C4-2B (cell line): ENCODE results near the gene GPX5.

Source experiments
- ZFX ChIP-seq: fragments of 450-650 bp; IDR thresholded peaks from 2 replicates; pipeline ENCODE4 v1.6.1; 2017
- TF ChIP-seq, protein P1 (sequence below): fragments of 450-650 bp; conservative IDR thresholded peaks from 2 replicates; pipeline ENCODE4 v1.5.1; 2017; ENCODE audit warnings: mild to moderate bottlenecking

DNA sequence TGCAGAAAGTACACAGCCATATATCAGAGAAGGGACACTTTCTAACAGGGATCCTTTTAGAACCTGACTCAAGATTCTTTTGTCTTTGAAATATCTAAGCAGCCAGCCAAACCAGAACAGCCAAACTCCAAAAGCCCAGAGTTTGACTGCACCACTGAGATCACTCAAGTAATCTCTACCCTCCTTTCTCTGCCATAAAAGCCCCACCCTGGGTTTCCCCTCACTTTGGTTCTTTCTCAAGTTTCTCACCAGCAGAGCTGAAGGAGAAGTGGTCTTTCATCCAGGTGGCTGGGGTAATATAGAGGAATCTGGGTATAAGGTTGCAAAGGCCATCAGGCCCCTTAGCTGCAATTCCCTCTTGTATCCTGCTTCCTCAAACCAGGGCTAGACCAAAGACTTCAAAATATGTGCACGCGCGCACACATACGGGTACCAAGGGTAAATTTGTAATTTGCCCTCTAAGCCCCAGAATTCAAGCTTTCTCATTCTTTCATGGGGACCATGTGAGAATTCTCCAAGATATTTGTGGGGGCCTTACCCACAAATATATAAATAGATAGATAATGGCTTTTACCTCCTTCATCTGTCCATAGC lies 42.9 kb downstream of the GPX5 start:
- TF ChIP-seq, protein P1, sequence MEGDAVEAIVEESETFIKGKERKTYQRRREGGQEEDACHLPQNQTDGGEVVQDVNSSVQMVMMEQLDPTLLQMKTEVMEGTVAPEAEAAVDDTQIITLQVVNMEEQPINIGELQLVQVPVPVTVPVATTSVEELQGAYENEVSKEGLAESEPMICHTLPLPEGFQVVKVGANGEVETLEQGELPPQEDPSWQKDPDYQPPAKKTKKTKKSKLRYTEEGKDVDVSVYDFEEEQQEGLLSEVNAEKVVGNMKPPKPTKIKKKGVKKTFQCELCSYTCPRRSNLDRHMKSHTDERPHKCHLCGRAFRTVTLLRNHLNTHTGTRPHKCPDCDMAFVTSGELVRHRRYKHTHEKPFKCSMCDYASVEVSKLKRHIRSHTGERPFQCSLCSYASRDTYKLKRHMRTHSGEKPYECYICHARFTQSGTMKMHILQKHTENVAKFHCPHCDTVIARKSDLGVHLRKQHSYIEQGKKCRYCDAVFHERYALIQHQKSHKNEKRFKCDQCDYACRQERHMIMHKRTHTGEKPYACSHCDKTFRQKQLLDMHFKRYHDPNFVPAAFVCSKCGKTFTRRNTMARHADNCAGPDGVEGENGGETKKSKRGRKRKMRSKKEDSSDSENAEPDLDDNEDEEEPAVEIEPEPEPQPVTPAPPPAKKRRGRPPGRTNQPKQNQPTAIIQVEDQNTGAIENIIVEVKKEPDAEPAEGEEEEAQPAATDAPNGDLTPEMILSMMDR = no peak
- TF ChIP-seq ZFX = no peak
